ENCODE measurements around the gene TRPV4. TPM values are rescaled to one million over a fixed set of nuclear protein-coding genes. Genes with fewer than 3 reads are reported as not detected.
A peak's percentile ranks its signal among the peaks of the same experiment; 100 is the strongest.

TRPV4 gene
- total RNA-seq, 1 donor from 2014 or later: 2.1 TPM

GRCh38 chr12:109762071-109762672 lies 71.0 kb downstream of the TRPV4 start:
- peak; percentile 45 for DNase-seq (ENCODE audit: extremely low spot score, unreplicated experiment)
- TF ChIP-seq CTCF (conservative IDR thresholded peaks at IDR 0.05): no peak
- no peaks in the 10 kb centered on the region for H3K36me3 Mint-ChIP-seq
- H3K4me1 Mint-ChIP-seq (ENCODE audit: unreplicated experiment): peaks cover 4% of the 10 kb centered on the region
- H3K27ac Mint-ChIP-seq: no peak overlapping the region
- no peak overlapping the region for H3K4me3 Mint-ChIP-seq
- no peaks in the 10 kb centered on the region for H3K27me3 Mint-ChIP-seq
- peaks cover under 1% of the 10 kb centered on the region for H3K9me3 Mint-ChIP-seq

GRCh38 chr12:109760930-109761921 lies 72.0 kb downstream of the TRPV4 start:
- H3K27me3 Mint-ChIP-seq: no peaks in the 10 kb centered on the region
- no peak overlapping the region for H3K4me3 Mint-ChIP-seq
- H3K36me3 Mint-ChIP-seq: no peaks in the 10 kb centered on the region
- TF ChIP-seq CTCF (conservative IDR thresholded peaks at IDR 0.05): no peak
- H3K4me1 Mint-ChIP-seq (ENCODE audit: unreplicated experiment): peaks cover 4% of the 10 kb centered on the region
- DNase-seq (ENCODE audit: extremely low spot score, unreplicated experiment): peak; percentile 52
- H3K9me3 Mint-ChIP-seq: peaks cover 4% of the 10 kb centered on the region
- no peak overlapping the region for H3K27ac Mint-ChIP-seq

DNA sequence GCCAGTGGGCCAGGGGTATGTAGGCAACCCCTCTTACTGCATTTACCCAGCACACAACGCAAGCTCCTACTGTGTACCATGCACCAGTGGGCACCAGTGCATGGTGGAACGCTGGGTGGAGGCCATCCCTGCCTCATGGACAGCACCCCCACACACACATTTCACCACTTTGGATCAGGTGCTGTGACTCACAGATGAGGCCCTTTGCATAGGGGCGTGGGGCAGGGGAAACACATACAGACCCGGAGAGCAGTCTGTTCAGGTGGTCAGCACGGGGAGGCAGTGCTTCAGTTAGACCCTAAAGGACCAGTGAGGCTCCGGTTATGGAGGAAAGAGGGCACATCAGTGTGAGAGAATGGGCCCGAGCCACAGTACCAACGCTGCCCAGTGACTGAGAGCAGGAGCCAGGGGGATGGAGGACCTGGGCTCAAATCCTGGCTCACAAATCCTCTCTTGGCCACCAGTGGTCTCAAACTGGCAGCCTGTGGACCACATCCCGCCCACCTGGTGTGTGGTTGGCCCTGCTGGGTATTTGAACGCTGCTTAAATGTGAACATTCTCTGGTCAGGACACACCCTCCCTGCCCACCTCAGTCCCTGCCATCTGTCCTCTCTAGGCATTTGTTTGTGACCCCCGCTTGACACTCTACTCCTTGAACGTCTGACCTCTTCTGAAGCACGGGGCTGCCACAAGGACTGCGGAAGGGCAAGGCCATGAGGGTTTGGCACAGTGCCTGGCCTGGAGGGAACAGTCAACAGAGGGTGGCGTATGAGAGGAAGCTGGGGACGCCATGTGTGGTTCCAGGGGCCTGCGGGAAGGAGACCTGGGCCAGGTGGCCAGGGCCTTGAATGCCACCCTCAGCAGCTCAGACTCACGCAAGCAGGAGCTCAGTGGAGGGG lies 72.9 kb downstream of the TRPV4 start:
- H3K9me3 Mint-ChIP-seq: peaks cover 4% of the 10 kb centered on the region
- H3K36me3 Mint-ChIP-seq: no peaks in the 10 kb centered on the region
- H3K27me3 Mint-ChIP-seq: no peaks in the 10 kb centered on the region
- peak; percentile 56 for DNase-seq (ENCODE audit: extremely low spot score, unreplicated experiment)
- no peak overlapping the region for H3K4me3 Mint-ChIP-seq
- H3K4me1 Mint-ChIP-seq (ENCODE audit: unreplicated experiment): peaks cover 4% of the 10 kb centered on the region
- TF ChIP-seq CTCF (conservative IDR thresholded peaks at IDR 0.05): no peak
- no peak overlapping the region for H3K27ac Mint-ChIP-seq

GRCh38 chr12:109759595-109759994 lies 73.6 kb downstream of the TRPV4 start:
- Mint-ChIP-seq H3K4me3 (no peak overlapping the region), H3K9me3 (peaks cover 4% of the 10 kb centered on the region), H3K27me3 (no peaks in the 10 kb centered on the region), H3K36me3 (no peaks in the 10 kb centered on the region), H3K4me1 (ENCODE audit: unreplicated experiment) (peaks cover 4% of the 10 kb centered on the region), H3K27ac (no peak overlapping the region)
- TF ChIP-seq CTCF (conservative IDR thresholded peaks at IDR 0.05): no peak
- DNase-seq (ENCODE audit: extremely low spot score, unreplicated experiment): peak; percentile 51
